GM18499 (cell line): ENCODE measurements around the gene HDAC10.

Experiments used
- ATAC-seq: cut with Tn5 transposase; IDR thresholded peaks from one replicate; pipeline ENCODE4 v1.9.1; 2021; ENCODE audit warnings: moderate number of reproducible peaks; ENCODE audit not compliant: insufficient read depth, unreplicated experiment

The HDAC10 gene

DNA sequence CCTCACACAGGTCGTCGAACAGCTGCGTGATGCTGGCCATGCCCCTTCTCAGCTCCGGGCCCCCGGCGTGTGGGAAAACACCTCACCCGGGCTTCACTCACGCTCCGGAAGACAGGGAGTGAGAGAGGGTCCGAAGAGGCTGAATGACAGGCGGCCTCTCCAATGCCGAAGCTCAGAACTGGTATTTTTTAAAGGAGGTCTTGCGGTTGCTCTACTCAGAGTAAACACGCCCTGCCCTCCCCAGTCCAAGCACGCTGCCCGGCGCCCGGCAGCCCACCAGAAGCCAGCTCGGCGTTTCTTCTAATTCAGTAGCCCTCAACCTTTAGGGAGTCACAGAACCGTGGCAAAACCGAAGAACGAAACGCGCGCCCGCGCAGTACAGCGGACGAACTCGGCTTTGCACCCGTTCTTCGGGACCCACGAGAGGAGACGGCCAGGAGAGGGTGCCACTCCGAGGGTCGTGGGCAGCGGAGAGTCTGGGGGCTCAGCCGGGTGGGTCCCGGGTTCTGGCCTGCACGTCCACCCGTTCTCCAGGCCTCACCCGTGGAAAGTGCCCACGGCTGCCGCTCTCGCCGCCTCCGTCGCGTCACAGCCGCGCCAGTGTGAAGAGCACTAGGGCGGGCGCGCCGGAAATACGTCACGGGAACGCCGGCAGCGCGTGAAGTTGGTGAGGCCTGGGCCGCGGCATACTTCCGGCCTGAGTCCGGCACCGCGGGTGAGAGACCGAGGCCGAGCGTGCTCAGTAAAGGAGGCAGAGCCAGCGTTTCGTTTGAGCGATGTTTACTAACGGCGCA lies 6.4 kb downstream of the HDAC10 start, which contains the start of gene TUBGCP6:
Gene TUBGCP6 (minus strand): TSS at position 604 of the 794 bp plus-strand sequence. CDS start 564 bp downstream, at position 40.
- peak; percentile 46 for ATAC-seq

DNA sequence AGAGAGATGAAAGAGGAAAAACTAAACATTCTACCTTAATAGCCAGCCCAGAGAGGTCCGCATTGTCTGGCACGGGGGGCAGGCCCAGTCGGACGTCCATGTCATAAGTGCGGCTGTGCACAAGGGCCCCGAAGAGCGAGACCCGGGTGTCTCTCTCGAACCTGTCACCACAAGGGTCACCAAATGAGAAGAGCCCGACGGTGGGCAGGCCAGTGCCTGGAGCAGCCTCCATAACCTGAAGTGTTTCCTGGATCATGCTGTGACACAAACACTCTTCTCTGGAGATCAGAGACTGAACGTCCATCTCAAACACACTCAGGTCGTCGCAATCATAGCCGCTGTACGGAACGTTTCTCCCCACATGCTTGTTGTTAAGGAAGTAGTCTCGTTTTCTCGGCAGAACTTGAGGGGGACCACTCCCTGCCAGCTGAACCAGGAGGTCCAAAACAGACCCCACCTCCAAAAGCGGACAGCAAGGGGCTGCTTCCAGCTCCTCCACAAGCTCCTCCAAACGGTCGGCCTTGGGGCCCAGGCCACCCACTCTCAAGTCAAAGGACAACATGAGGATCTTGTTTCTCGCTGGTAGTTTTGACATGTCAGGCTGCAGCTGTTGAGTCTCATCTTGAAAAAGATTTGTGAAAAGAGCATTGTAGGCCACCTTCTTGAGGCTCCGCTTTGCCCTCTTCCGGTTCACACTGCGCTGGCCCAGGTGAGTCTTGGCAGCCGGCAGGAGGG lies 7.2 kb downstream of the HDAC10 start:
- no peak for ATAC-seq

DNA sequence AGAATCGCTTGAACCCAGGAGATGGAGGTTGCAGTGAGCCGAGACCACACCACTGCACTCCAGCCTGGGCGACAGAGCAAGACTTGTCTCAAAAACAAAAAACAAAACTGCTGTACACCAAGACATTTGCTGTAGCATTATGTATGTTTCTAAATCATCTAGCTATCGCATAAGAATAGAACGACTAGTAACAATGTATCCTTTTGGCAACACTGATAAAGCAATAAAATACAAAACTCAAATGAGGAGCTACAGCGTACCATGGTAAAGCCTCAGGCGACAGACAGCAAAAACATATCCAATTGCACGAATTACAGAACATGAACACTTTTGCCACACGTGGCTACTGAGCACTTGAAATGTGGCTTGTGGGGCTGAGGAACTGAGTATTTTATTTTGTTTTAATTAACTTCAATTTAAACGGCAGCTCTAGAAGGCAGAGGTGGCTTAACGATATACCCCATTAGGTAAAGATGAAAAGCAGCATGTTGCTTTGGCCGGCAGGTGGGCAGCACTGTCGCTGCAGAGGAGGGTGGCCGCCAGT lies 8.6 kb downstream of the HDAC10 start:
- ATAC-seq: no peak

DNA sequence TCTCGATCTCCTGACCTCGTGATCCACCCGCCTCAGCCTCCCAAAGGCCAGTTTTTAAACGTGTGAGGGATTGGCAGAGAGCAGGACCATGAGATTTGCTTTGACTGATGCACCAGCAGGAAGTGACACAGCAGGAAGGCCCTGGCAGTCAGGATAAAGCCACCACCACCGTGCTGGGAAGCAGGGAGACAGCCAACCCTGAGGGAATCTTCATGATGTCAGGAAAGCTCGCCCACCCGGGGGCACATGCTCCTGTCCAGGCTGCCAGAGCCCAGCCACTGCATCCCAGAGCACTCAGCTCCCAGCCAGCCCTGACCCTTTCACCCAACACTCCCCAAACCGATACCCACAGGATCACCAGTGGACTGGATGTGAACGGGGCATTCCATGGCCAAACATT lies 12.3 kb downstream of the HDAC10 start:
- ATAC-seq: no peak

DNA sequence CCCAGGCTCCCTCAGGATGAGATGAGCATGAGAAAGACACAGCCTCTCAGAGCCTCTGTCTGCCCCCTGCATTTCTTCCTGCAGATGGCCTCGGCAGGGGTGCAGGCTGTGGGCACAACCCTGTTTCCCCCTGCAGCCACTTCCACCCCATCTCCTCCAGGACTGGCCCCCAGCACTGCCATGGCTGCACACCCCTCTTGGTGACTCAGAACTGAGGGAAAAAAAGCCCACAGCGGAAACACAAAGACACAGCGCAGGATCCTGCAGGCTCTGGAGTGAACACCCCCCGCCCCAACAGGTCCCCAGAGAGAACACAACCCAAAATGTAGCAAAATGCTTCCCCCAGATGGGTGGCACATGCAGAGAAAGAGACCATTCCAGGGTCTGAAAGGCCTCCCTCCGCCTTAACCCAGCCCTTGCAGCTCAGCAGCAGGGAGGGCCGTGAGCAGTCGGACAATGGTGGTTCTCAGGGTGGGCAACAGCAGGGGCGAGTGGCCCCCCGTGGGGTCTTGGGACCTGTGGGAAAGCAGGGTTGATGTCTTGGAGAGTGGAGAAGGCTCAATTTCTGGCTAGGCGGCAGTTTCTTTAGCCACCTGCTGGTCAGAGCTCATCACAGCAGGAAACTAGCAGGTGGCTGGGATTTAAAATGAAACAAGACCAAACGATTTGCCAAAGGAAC lies 14.2 kb downstream of the HDAC10 start:
- no peak for ATAC-seq

DNA sequence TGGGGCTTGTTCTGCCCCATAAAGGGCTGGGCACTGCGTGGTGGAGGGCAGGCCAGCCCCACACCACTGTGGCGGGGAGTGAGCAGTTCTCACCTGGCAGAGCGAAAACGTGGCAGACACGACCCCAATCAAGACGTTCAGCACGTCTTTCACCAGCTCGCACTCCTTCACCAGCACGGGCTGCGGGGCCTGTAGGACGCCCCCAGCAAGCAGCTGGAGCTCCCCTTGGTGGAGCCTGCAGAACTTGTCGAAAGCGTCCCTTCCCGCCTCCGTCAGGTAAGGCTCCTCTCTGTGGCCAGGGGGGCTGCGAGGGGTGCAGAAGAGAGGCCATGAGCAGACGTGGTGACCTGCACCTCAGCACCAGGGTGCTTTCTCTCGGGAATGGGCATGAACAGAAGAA lies 17.8 kb downstream of the HDAC10 start:
- ATAC-seq: no peak

DNA sequence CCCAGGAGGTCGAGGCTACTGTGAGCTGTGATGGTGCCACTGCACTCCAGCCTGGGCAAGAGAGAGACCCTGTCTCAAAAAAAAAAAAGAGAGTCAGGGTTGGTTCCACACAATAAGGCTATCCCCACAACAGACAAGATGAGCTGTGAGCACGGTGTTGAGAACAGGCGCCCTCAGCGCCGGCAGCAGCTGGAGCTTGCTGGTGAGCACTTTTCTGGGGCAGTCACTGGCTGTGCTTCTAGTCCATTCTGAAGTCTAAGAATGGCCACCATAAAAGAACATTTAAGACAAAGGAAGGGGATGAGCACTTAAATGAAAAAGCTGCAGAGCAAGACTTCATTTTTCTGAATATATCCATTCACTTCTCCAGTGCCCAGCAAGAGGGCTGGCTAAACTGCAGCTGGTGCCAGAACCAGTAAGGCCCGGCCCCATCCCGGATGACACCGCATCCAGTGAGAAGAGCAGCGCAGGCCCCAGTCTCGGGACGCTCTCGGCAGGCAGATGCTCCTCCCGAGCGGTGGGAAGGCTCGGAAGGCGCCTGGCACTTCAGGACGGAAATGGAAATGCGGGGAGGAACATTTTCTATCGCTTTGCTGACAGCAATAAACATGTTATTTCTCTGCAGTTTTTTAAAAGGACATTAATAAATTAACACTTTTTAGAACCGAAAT lies 18.4 kb downstream of the HDAC10 start:
- no peak for ATAC-seq

DNA sequence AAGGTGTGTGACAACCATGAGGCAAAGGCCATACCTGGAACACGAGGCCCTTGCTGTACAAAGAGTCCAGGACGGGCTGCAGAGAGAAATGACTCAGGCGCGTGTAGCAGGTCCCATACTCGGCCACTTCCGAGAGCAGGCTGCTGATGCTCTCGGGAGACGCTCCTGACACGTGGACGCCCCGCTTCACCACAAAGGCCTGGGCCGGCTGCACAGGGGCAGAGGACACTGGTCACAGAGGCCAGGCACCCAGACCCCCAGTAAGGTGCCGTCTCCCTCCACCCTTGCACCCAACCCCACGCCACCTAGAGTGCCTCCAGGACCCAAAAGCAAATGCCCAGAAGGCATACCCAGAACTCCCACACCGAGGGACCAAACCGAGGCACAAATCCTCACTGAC lies 21.7 kb downstream of the HDAC10 start:
- ATAC-seq: no peak

DNA sequence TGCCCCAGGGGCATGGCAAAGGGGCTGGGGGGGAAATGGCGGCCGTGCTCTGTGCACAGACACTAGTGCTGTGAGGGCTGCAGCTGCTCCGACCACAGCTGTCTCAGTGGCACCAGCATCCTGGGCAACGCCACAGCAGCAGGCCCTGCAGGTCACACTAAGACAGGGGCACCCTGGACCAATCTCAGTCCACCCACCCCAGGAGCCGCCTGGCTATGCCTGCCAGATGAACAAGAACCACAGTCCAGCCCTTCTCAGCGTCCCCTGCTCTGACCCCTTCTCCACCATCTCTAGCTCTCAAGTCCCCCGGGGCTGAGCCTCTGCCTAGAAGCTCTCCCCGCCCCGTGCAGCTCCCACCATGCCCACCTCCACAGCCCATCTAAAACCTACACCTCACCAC lies 22.7 kb downstream of the HDAC10 start:
- no peak for ATAC-seq

DNA sequence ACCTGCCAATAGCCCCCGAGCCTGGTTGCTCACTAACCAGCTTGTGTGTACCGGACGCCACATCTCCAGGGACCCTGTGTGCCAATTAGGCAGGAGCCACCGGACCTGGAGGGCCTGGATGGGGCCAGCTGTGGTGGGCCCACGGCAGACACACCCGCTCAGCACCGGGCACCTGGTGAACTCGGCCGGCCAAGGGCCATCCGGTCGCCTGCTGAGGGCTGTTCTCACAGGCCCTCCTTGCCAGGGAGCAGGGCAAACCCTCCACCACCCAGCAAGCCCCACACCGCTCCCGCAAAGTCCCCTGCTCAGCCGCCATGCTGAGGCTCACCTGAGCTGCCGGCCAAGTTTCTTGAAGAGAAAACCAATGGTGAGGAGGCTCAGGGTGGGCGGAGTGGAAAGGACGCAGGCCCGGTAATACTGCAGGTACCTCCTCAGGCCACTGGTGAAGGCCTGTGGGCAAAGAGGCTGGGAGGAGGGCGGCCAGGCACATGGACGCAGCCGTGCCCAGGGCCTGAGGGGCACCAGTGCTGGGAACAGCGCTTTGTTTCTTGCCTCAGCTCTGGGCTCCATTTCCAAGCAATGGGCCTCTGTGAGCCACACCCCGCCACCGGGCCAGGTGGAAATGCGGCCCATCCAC lies 23.4 kb downstream of the HDAC10 start:
- no peak for ATAC-seq

DNA sequence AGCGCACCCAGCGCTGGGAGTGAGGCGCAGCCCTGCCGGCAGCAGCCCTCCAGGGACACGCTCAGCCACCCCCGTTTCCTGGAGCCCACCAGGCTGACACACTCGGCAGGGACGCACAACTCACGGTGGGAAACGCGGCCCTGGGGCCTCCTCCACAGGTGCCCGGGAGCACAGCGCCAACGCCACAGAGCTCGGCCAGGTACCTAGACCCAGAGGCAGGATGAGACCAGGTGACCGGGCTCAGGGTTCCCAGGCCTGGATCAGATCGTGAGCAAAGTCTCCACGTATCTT lies 24.2 kb downstream of the HDAC10 start:
- ATAC-seq: no peak

DNA sequence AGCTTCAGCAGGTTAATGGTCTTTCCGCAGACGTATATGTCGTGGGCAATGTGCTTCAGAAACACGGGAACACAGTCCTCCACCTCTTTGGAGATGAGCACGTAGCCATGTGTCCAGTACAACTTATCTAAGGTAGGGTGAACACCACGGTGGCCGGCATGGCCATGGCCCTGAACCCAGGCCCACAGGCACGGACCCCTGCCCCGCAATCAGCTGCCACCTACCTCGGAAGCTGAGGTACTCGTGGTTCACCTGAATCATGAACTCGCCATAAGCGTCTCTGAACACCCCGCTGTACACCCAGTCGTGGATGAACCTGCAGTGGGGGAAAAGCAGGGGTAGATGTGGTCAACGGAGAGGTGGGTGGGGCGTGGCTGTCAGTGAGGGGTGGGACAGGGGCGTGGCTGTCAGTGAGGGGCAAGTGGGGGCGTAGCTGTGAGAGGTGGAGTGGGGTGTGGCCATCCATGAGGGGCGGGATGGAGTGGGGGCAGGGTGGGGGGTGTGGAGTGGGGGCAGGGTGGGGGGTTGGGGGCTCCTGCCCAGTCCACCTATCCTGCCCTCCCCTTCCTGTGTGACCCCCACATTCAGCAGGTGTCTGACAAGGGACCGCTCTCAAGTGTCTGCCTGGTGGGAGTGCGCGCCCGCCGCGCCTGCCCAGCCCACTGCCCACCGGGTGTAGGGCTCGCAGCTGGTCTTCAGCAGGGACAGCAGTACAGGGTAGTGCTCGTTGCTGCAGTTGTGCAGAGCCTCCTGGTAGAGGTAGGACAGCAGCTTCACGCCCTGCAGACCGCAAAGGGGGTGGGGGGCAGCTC lies 24.8 kb downstream of the HDAC10 start:
- no peak for ATAC-seq

DNA sequence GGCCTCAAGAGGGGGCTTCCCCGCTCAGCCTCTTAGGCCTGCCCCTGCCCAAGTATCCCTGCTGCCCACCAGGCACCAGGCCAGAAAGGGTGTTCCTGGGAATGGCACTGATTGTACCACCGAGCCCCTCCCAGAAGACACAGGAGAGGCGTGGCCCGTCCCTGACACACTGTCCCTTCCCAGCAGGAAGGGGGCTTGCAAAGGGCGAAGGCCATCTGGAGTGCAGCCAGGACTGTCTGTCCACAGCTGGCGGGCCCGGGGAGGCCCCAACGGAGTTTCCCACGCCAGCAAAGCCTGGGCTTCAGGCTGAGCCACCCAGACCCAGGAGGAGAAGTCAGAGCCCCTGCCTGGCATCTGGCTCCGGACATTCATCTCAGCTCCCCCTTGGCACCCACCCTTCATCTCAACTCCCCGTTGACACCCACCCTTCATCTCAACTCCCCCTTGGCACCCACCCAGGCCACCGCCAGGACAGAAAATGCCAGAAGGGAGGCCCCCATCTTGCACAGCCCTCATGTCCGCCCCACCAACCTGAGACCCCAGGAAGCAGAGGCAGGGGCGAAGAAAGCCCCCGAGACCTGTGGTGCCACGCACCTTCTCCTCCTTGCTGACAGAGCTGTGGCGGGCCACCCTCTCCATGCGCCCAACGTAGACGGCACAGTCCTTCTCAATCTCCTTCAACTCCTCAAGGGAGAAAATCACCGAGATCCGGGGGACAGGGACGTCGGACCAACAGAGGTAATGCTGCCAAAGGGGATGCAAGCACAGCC lies 25.7 kb downstream of the HDAC10 start:
- ATAC-seq: no peak

DNA sequence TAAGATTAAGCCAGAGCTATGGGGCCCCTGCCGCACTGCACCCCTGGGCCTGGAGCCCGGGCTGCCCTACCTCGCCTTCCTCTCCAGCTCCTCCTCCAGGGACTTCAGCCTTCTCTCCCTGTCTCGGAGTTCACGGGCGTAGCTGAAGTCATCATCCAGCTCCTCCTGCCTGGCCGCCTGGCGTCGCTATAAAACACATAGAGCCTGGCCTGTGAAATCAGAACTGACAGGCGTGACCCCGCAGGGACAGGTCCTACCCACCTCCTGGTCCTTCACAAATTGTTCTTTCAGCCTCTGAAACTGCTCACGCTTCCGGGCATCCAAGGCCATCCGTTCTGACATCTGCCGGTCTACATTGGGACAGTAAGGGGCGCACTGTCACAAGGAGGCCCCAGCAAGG lies 27.0 kb downstream of the HDAC10 start:
- ATAC-seq: no peak

DNA sequence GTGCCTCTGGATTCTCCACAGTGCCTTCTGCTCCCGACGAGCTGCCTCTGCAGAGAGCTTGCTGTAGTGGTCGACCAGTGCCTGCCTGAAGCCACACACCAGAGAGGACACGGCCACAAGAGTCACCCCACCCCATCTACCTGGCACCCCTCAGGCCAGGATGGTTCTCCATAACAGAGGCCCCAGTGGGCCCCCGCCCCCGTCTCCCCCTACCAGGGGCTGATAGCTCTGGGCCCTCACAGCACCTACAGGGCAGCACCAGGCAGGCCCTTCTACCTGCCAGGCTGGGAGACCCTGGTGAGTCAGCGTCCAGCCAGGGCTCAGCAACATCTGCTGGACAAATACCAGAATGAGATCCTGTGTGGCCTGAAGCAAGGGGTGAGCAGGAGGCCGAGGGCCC lies 28.6 kb downstream of the HDAC10 start:
- no peak for ATAC-seq

DNA sequence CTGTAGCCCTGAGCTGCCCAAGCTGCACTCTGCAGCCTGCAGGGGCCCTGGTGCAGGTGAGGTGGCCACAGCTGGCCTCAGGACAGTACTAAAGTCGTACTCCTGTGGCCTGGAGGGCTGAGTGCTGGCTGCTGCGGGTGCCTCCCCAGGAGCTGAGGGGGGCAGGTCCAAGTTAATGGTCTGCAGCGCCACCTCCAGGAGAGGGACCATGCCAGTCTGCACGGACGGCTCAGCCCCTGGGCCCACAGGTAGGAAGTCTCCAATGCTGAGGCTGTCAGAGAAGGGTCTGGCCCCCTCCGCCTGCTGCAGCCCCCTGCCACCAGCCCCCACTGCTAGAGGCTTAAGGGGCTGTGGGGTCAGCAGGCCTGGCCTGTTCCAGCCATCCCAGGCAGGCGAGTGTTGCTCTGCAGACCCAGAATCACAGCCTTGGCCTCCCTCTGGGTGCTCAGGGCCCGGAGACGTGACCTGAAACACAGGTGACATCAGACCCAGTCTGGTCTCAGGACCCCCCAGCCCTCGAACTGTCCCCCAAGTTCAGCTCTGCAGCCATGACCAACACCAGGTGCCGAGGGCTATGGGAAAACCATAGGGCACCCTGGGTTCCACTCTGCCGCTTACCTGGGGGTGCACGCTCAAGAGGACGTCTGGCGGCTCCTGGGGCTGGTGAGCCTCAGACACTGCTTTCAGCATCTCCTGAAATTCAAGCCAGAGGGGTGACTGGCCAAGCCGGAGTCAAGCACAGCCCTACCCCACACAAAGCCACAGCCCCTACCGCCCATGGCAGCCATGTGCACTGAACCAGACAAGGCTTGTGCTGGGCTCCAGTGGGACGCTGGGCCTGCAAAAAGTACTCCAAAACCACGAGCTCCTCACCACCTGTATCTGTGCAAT lies 29.4 kb downstream of the HDAC10 start:
- no peak for ATAC-seq

DNA sequence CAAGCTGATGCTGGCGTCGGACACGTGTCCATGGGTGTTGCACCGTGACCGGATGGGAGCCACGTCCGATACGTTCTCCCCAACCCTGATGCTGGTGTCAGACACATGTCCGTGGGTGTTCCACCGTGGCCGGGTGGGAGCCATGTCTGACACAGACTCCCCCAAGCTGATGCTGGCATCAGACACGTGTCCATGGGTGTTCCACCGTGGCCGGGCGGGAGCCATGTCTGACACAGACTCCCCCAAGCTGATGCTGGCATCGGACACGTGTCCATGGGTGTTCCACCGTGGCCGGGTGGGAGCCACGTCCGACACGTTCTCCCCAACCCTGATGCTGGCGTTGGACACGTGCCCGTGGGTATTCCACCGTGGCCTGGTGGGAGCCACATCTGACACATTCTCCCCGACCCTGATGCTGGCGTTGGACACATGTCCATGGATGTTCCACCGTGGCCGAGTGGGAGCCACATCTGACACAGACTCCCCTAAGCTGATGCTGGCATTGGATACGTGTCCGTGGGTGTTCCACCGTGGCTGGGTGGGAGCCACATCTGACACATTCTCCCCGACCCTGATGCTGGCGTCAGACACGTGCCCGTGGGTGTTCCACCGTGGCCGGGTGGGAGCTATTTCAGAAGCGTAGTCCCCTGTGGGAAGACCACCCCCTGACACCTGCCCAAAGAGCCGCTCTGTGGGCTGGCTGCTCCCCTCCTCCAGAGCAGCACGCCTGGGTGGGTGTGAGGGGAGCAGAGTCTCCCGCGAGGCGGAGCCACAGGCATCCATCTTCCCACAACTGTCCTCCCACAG lies 30.3 kb downstream of the HDAC10 start:
- ATAC-seq: no peak
